Kidney (tissue), 14 donors: ENCODE measurements around the gene SCN1B. TPM values are rescaled to one million over a fixed set of nuclear protein-coding genes. Genes with fewer than 3 reads are reported as not detected.
A peak's percentile ranks its signal among the peaks of the same experiment; 100 is the strongest.

Experiments used
- DNase-seq, 5 donors: peaks; one replicate each; pipeline ENCODE4 v3.0.0-alpha.2; 2013 to 2020
- FAIRE-seq: peaks from 2 replicates; lab custom pipeline; 2012; peaks lifted over from hg19 to GRCh38; lab: Jason Lieb, UNC
- H3K27ac ChIP-seq, 2 donors: one replicate each; pipeline ENCODE4 v1.7.0; 2013; ENCODE audit warnings: low read depth in 2 of 2, low read length in 2 of 2, inconsistent platforms in 1 of 2
- H3K27me3 ChIP-seq: one replicate; pipeline ENCODE4 v1.7.1; 2013; ENCODE audit warnings: low read length, inconsistent platforms; ENCODE audit not compliant: control insufficient read depth, insufficient read depth
- H3K36me3 ChIP-seq, 3 donors: one replicate each; pipeline versions ENCODE4 v1.7.0 to v1.7.1; 2013; ENCODE audit warnings: low read length in 3 of 3, control low read depth in 1 of 3, inconsistent platforms in 1 of 3; ENCODE audit not compliant: insufficient read depth in 3 of 3, control insufficient read depth in 2 of 3
- H3K4me1 ChIP-seq, 3 donors: one replicate each; pipeline versions ENCODE4 v1.7.0 to v1.7.1; 2013; ENCODE audit warnings: low read length in 3 of 3, inconsistent platforms in 1 of 3, low read depth in 1 of 3; ENCODE audit not compliant: control insufficient read depth in 2 of 3, insufficient read depth in 2 of 3
- H3K4me3 ChIP-seq, 3 donors: one replicate each; pipeline versions ENCODE4 v1.7.0 to v1.8.1; 2013; ENCODE audit warnings: low read length in 3 of 3, control low read depth in 1 of 3, inconsistent platforms in 1 of 3
- H3K9ac ChIP-seq, 3 donors: one replicate each; pipeline versions ENCODE4 v1.7.0 to v1.7.1; 2013; ENCODE audit warnings: low read length in 3 of 3, control low read depth in 1 of 3, inconsistent platforms in 1 of 3
- H3K9me3 ChIP-seq, 3 donors: one replicate each; pipeline versions ENCODE4 v1.7.0 to v1.7.1; 2013; ENCODE audit warnings: low read length in 3 of 3, control low read depth in 1 of 3, inconsistent platforms in 1 of 3; ENCODE audit not compliant: control insufficient read depth in 2 of 3, insufficient read depth in 1 of 3
- CTCF ChIP-seq: IDR thresholded peaks from 3 replicates; pipeline ENCODE4 v1.5.1; 2012; ENCODE audit warnings: mild to moderate bottlenecking, moderate library complexity, borderline replicate concordance; ENCODE audit not compliant: insufficient read depth; ENCODE audit errors: extremely low read depth
- intact Hi-C: fragments of 100-400 bp; cut with DNase I; formaldehyde crosslinking; loops from one replicate; pipeline ENCODE4 v1.11.1; 2022
- polyA plus RNA-seq: library from polyadenylated mRNA; stranded (reverse); fragments of 350-450 nt; fragmentation: Illumina TruSeq; extraction: RNeasy Lipid Tissue Mini Kit (QIAGEN cat#74804); gene quantifications from one replicate; pipeline ENCODE4 v1.2.3, GENCODE V29; 2014; ENCODE audit warnings: low read depth, low replicate concordance; ENCODE audit not compliant: insufficient read depth
- total RNA-seq: library from RNA; stranded (reverse); fragmentation: NEBNext Ultra II Directional; extraction: Animal tissue kit (Norgen Biotek cat#: 25700); gene quantifications from one replicate; pipeline ENCODE4 v1.2.1, GENCODE V29; 2021
- donor health status: control.
- donor health status: control.
- donor health status: control.
- donor health status: control.
- donor health status: control.
- donor health status: DM: yes; HTN: yes; CAD: no.
- donor health status: Normal renal cell carcinoma (clear cell type).

The SCN1B gene
- total and polyA plus RNA-seq, 2 donors from 2014 or later, result 9.6 to 24.1 TPM

- H3K9me3 ChIP-seq, result no peaks in the 10 kb centered on the region
- no peaks in the 10 kb centered on the region for H3K4me1 ChIP-seq
- H3K9ac ChIP-seq, result no peak overlapping the region
- FAIRE-seq, result no peak
- DNase-seq, result peak in 1 of 5 donors; percentile 23
- H3K27ac ChIP-seq, result no peak overlapping the region
- intact Hi-C loops, result no loop called here
- H3K36me3 ChIP-seq, result no peaks in the 10 kb centered on the region
- no peak for TF ChIP-seq CTCF
- no peaks in the 10 kb centered on the region for H3K27me3 ChIP-seq
- H3K4me3 ChIP-seq, result no peak overlapping the region
These were observed 47.3 kb downstream of the SCN1B start for GRCh38 chr19:35077411-35078223.

- DNase-seq (no peak), FAIRE-seq (no peak)
- Histone ChIP-seq H3K9ac (no peak overlapping the region), H3K9me3 (no peaks in the 10 kb centered on the region), H3K4me1 (no peaks in the 10 kb centered on the region), H3K4me3 (no peak overlapping the region), H3K27me3 (no peaks in the 10 kb centered on the region), H3K36me3 (no peaks in the 10 kb centered on the region), H3K27ac (no peak overlapping the region)
- intact Hi-C loops, result no loop called here
- TF ChIP-seq CTCF, result no peak
These were observed 49.6 kb downstream of the SCN1B start for GRCh38 chr19:35079826-35080225.

- no peaks in the 10 kb centered on the region for H3K36me3 ChIP-seq
- no peaks in the 10 kb centered on the region for H3K9me3 ChIP-seq
- no peak overlapping the region for H3K9ac ChIP-seq
- no peak overlapping the region for H3K4me3 ChIP-seq
- H3K27me3 ChIP-seq, result no peaks in the 10 kb centered on the region
- H3K4me1 ChIP-seq, result no peaks in the 10 kb centered on the region
- no peak overlapping the region for H3K27ac ChIP-seq
- no peak for FAIRE-seq
- intact Hi-C loops, result no loop called here
- no peak for DNase-seq
- no peak for TF ChIP-seq CTCF
These were observed 50.4 kb downstream of the SCN1B start for GRCh38 chr19:35080613-35081170.
